Pancreas (tissue), 10 donors: ENCODE measurements around the gene FOXL1. TPM values are rescaled to one million over a fixed set of nuclear protein-coding genes. Genes with fewer than 3 reads are reported as not detected.

ENCODE experiments used
- ATAC-seq, 4 donors: fragments of 200-7000 bp; cut with Tn5 transposase; one replicate each; pipeline versions ENCODE4 v1.8.0 to v1.9.1; 2020; ENCODE audit warnings: mild to moderate bottlenecking in 4 of 4, moderate library complexity in 4 of 4
- DNase-seq, 6 donors: peaks; one replicate each; pipeline ENCODE4 v3.0.0-alpha.2; 2020
- FAIRE-seq: peaks from 2 replicates; lab custom pipeline; 2012; peaks lifted over from hg19 to GRCh38; lab: Jason Lieb, UNC
- H3K27ac ChIP-seq, 4 donors: fragments of 200-600 bp; sonication (generic); 1 replicate in 3 of 4; 2 replicates in 1 of 4; pipeline versions ENCODE4 v1.5.0 to v1.8.0; 2020
- H3K27me3 ChIP-seq, 4 donors: fragments of 200-600 bp; one replicate each; pipeline ENCODE4 v1.8.0; 2021
- H3K36me3 ChIP-seq, 3 donors: fragments of 200-600 bp; sonication (generic) in 1 of 3; one replicate each; pipeline versions ENCODE4 v1.5.0 to v1.8.0; 2020 to 2021
- H3K4me1 ChIP-seq, 3 donors: fragments of 200-600 bp; one replicate each; pipeline ENCODE4 v1.8.0; 2021
- H3K4me3 ChIP-seq, 4 donors: fragments of 200-600 bp; sonication (generic) in 2 of 4; one replicate each; pipeline versions ENCODE4 v1.5.0 to v1.8.0; 2020 to 2021
- H3K9me3 ChIP-seq, 4 donors: fragments of 200-600 bp; one replicate each; pipeline ENCODE4 v1.8.0; 2021
- CTCF ChIP-seq, 4 donors: fragments of 200-600 bp; sonication (generic) in 3 of 4; IDR thresholded peaks; one replicate each; pipeline versions ENCODE4 v1.5.0 to v1.8.0; 2021; ENCODE audit warnings: antibody characterized with exemption in 4 of 4
- WGBS, 2 donors: extraction: QIAGEN DNeasy Blood & Tissue Kit; methylation state at CpG; one replicate each; pipeline ENCODE4 v1.1.7; 2013; 5-methylcytosine and 5-hydroxymethylcytosine counted together
- intact Hi-C, 3 donors: fragments of 100-400 bp; cut with DNase I; formaldehyde crosslinking; loops; one replicate each; pipeline versions ENCODE4 v1.11.1 to v1.14.2; 2022
- polyA plus RNA-seq, 2 donors: library from polyadenylated mRNA; stranded (reverse); fragments of 200-250 nt; gene quantifications; one replicate each; pipeline ENCODE4 v1.2.3, GENCODE V29; 2013
- total RNA-seq, 6 donors: library from RNA; stranded (reverse); fragmentation: NEBNext Ultra II Directional in 4 of 6; extraction: Animal tissue kit (Norgen Biotek cat#: 25700) in 4 of 6; gene quantifications; one replicate each; pipeline versions ENCODE4 v1.2.1 to v1.2.4, GENCODE V29; 2021 to 2023
- donor health status: healthy with polysubstance abuse.
- donor health status: DM: no; HTN: no; CAD: no; lungs with moderate emphysema.
- donor health status: DM: no; HTN: no; CAD: no.
- donor health status: control.
- donor health status: control.
- donor health status: Bipolar disorder and iron deficiency.
- donor health status: DM: yes; HTN: yes; CAD: no.
- donor health status: DM: no; HTN: no; CAD: no.
- donor health status: DM: no; HTN: no; CAD: no.
- donor health status: DM: yes; HTN: yes; CAD: no.

FOXL1 gene
- total and polyA plus RNA-seq, 8 donors = 0.06 to 0.18 (median 0.08) TPM; not detected in 2

- FAIRE-seq (no peak), ATAC-seq (no peak), DNase-seq (no peak)
- Histone ChIP-seq H3K9me3 (no peaks in the 10 kb centered on the region), H3K4me1 (no peaks in the 10 kb centered on the region), H3K4me3 (no peak overlapping the region), H3K27ac (no peak overlapping the region), H3K36me3 (no peaks in the 10 kb centered on the region), H3K27me3 (peaks cover 0 to 12% (median 0%) of the 10 kb centered on the region in 4 donors)
- 89 to 92% methylated on average over 3 of the region's 3 CpGs for WGBS, 2 donors
- intact Hi-C loops = no loop called here
- no peak for TF ChIP-seq CTCF (IDR thresholded peaks at IDR 0.05)
These were observed 27.6 kb downstream of the FOXL1 start for GRCh38 chr16:86605950-86606349.

DNA sequence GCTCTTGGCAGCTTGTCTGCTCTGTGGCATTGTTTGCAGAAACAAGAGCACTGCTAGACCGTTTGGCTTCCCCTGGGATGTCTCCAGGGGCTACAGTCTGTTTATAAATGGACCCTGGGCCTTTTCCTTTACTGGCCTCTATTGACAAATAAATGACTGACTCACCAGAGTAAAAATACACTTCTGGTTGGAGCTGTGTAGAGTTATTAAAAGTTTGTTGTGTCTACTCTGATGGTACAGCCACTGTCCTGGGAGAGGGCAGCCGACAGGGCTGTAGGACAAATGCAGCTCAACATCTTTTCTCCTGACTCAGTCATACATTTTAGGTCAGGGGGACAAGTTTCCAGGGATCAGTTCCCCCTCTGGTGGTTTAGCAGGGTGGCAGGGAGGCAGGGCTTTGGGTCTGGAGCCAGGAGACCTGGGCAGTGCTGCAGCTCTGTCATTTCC, 30.0 kb downstream of the FOXL1 start:
- no peak overlapping the region for H3K4me3 ChIP-seq
- H3K9me3 ChIP-seq = no peaks in the 10 kb centered on the region
- 26 to 50% methylated on average over 2 of the region's 2 CpGs for WGBS, 2 donors
- no peak for TF ChIP-seq CTCF (IDR thresholded peaks at IDR 0.05)
- peaks cover 0 to 10% (median 0%) of the 10 kb centered on the region in 4 donors for H3K27me3 ChIP-seq
- no peak for FAIRE-seq
- ATAC-seq = no peak
- intact Hi-C loops = no loop called here
- DNase-seq = no peak
- no peak overlapping the region for H3K27ac ChIP-seq
- no peaks in the 10 kb centered on the region for H3K36me3 ChIP-seq
- no peaks in the 10 kb centered on the region for H3K4me1 ChIP-seq

GRCh38 chr16:86609115-86609514, 30.8 kb downstream of the FOXL1 start:
- Histone ChIP-seq H3K4me1 (no peaks in the 10 kb centered on the region), H3K27me3 (peaks cover 0 to 10% (median 0%) of the 10 kb centered on the region in 4 donors), H3K4me3 (no peak overlapping the region), H3K36me3 (no peaks in the 10 kb centered on the region), H3K9me3 (no peaks in the 10 kb centered on the region), H3K27ac (no peak overlapping the region)
- no peak for DNase-seq
- 53 to 58% methylated on average over 6 of the region's 6 CpGs for WGBS, 2 donors
- no peak for TF ChIP-seq CTCF (IDR thresholded peaks at IDR 0.05)
- FAIRE-seq = no peak
- ATAC-seq = no peak
- intact Hi-C loops = no loop called here

GRCh38 chr16:86609661-86610060, 31.3 kb downstream of the FOXL1 start:
- no peak for ATAC-seq
- FAIRE-seq = no peak
- intact Hi-C loops = no loop called here
- H3K4me3 ChIP-seq = no peak overlapping the region
- WGBS, 2 donors = 51 to 63% methylated on average over 9 to 10 of the region's 10 CpGs
- H3K9me3 ChIP-seq = no peaks in the 10 kb centered on the region
- no peak overlapping the region for H3K27ac ChIP-seq
- TF ChIP-seq CTCF (IDR thresholded peaks at IDR 0.05) = no peak
- peaks cover 0 to 10% (median 0%) of the 10 kb centered on the region in 4 donors for H3K27me3 ChIP-seq
- DNase-seq = no peak
- H3K4me1 ChIP-seq = no peaks in the 10 kb centered on the region
- H3K36me3 ChIP-seq = no peaks in the 10 kb centered on the region

DNA sequence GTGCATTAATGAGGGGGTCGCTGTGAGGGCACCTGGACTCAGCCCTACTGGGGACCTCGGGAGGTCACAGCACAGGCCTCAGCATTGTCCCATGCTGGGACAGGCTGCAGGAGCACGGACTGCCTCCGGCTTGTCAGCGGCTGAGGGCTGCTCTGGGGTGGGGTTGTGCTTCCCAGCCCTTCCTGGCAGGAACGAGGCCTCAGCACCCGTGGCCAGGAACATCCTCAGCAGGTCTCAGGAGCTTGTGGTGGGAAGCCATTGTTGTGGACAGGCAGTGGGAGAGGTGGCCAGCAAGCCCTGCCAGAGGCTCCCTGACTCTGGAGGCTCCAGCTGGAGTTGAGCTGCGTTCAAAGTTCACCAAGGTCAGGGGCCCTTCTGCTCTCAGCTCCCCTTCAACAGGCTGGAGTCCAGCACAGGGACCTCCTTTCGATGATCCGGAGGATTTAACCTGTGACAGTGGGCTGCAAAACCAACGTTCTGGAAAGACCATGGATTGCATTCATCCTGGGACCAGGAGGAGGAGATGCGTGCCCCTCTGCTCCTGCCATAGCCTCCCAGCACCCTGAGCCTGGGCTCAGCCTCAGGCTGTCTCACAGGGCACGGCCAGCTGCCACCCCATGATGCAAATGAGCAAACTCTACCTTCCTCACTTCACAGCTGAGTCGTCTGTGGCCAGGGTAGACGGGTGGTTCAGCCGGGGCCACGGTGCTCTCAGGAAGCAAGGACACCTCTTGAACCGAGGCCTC, 32.6 kb downstream of the FOXL1 start:
- no peaks in the 10 kb centered on the region for H3K4me1 ChIP-seq
- H3K9me3 ChIP-seq = no peaks in the 10 kb centered on the region
- no peak overlapping the region for H3K4me3 ChIP-seq
- no peak for ATAC-seq
- no peak overlapping the region for H3K27ac ChIP-seq
- H3K27me3 ChIP-seq = peaks cover 0 to 10% (median 0%) of the 10 kb centered on the region in 4 donors
- DNase-seq = no peak
- no peak for TF ChIP-seq CTCF (IDR thresholded peaks at IDR 0.05)
- intact Hi-C loops = no loop called here
- WGBS, 2 donors = 46 to 58% methylated on average over 16 to 18 of the region's 18 CpGs
- no peak for FAIRE-seq
- no peaks in the 10 kb centered on the region for H3K36me3 ChIP-seq
